ENCODE results near the gene NUBP2.
A peak's percentile ranks its signal among the peaks of the same experiment; 100 is the strongest.

Gene NUBP2

DNA sequence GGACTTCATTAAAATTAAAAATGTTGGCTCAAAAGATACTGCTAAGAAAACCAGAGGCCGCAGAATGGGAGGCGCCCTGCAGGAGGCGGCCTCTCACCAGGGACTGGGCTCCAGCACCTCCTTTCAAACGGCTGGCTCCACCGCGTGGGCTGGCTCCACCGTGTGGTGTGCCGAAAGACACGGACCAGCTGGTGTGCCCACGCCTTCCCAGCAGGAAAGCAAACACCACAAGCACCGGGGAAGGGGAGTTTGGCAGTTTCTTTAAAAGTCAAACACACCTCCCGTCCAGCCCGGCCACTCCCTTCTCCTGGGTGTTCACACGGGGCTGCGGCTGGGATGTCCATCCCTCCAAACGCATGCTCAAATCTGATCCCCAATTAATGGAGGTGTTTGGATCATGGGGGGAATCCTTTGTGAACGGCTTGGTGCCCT lies 30.0 kb downstream of the NUBP2 start:
- DNase-seq = peak; percentile 67 to 74

DNA sequence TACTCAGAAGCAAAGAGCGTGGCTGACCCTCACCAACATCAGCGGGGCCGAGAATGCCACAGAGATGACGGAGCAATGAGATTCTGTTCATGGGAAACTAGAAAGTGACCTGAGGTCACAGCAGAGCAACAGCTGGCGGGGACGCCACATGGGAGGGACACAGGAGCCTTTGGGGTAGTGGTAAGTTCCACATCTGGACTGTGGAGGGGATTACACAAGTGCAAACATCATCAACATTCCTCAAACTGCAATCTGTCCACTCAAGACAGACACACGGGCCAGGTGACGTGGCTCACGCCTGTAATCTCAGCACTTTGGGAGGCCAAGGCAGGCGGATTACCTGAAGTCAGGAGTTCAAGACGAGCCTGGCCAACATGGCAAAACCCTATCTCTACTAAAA lies 32.7 kb downstream of the NUBP2 start:
- no peak for DNase-seq

DNA sequence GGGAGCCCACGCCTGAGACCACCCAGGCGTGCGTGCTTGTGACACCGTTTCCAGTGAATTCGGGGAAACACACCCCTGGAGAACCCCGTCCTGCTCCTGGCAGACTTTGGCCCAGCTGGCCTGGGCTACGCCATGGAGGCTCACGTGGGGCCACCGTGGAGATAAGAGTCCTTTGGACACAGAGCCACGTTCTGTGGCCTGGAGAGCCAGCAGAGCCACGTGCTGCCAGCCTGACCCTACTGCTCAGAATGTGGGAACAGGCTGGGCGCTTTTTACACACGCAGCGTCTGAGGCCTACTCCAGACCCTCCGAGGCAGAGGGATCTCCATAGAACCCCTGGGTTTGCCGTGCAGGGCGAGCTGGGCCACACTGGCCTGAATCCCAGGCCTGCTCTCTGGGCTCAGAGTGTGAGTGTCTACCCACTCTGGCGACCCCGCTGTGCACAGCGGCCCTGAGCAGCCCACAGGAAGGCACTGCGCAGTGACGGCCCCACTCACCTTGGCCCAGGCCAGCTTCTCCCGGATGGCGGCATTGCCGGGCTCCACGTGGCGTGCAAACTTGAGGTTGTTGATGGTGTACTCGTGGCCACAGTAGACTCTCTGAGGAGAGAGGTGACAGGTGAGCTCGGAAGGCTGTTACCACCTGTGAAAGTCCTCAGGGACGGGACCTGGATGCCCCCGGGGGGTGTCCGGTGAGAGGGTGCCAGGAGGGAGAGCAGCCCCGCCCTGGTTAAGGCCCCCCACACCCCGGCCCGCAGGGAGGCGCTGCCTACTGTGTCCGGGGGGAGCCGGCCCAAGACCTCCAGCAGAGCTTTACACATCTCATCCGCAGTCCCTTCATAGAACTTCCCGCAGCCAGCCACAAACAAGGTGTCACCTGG lies 33.9 kb downstream of the NUBP2 start:
- DNase-seq = no peak

DNA sequence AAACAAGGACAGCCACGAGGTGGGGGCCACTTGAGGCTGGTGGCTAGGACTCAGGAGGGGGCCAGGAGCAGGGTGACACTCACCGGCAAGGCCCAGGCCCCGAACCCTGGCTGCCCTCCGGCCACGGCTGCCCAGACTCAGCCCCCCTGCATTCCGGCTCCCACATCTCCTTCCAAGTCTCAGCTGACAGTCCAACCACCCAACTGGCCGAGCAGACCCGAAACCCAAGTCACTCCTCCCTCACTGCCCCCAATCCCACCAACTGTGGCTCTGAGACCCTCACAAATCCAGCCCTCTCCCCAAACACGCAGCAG lies 34.5 kb downstream of the NUBP2 start:
- DNase-seq = no peak

DNA sequence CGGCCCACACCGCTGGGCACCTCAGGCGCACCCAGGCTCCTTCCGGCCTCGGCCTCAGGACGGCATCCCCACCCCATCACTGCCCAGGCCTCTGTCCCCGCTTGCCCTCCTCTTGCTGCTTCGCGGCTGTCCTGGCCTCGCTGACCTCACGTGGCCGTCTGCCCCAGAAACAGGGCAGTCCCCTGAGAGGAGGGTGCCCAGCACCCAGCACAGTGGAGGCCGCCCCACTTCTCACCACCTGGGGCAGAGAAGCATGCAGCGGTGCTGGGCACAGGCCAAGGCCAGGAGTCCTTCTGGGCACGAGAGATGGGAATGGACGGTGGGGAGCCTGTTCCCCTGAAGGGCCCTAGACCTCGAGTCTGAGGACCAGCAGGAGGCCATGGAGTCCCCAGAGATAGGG lies 35.0 kb downstream of the NUBP2 start:
- no peak for DNase-seq

DNA sequence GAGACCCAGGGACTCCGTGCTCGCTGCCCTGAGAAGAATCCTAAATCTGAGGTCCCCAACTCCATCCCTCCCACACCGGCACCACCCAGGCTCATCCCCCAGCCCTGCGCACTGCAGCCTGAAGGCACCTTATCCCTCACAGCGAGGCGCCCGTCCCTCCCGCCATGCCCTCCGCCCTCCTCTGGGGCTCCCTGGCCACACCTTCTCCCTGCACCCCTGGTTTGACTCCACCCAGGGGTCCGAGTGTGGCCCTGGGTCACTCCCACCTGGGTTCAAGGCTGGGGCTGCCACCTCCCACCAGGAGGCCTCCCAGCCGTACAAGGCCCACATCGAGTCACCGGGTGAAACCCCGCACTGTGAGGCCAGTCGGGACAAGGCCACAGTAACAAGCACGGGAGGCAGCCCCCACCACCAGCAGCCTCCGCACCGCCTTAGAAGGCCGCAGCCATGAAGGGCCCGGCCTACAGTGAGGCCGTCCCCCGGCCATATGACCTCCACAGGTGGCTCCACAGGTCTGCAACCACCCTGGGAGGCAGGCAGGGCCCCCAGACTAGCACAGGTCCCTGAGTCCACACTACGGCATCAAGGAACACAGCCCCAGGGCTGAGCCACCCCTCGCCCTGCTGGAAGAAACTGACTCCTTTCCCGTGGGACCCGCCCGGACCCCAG lies 35.6 kb downstream of the NUBP2 start:
- DNase-seq = no peak

DNA sequence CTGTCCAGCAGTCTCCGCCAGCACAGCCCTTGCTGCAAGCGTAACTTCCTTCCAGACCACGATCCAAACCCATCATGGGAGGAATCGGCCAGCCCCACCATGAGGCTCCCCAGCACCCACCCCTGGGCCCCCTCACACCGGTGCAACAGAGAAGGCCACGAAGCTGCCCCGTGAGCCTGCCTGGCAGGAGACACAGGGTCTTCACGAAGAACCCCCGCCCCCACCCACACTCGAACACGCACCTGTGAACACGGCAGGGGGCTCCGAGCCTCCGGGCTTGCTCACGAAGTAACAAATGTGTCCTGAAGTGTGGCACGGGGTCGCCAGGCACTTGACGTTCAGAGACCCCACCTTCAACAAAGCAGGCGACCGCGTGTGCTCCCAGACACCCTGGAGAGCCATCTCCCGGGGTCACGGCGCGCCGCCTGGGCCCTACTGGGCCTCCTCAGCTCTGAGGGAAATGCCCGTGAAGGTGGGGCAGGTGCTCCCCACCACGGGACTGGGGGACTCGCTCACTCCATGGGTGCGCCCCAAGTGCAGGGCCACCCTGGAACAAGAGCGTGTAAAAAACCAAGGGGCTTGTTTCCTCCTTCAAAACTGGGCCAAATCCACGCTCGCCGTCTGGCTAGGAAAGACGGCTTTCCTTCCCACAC lies 36.2 kb downstream of the NUBP2 start:
- DNase-seq = no peak

DNA sequence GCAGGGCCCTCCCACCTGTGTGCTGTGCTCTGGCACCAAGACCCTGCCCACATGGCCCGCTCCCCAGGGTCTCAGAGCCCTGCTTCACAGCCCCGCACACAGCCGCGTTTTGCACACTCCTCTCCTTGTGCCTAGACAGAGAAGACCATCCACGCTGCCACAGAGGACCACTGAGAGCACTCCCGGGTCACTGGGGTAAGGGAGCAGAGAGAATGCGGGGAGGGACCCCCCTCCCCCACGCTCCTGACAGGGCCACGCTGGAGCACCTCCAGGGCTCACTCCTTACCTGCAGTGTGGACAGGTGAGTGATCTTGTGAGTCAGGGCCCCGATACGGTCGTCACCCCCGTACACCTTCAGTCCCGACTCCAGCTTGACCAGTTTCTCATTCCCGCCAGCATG lies 36.9 kb downstream of the NUBP2 start:
- DNase-seq = no peak

DNA sequence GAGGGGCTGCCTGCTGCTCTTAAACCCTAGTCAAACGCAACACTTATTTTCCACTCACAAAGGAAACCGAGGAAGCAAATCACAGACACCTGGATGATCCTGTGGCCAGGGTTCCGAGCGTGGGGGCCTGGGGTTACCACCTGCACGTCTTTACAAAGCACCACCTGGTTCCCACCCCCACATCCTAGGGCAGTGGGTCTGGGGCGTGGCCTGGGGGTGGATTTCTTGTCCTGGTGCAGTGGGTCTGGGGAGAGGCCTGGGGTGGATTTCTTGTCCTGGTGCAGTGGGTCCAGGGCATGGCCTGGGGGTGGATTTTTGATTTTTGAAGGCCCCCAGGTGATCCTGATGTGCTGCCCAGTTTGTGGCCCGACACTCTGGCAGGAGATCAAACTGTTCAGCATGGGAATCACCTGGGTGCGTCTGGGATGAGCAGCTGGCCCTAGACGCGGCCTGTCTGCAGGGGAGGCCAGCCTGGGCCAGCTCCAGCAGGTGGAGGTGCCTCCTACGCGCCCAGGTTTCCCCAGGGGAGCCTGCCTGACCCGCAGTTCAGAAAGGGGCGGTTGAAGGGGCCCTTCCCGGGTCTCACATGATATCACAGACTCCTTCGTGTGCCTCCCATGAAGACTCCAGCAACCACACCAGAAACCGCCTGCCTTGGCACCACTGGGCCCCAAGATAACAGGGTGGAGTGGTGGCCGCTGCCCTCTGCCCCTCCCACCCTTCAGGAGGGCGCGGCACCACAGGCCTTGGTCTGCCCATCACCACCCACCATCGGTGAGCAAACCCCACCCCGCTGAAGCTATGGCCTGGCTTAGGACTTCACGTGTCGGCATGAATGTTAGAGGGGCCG lies 37.6 kb downstream of the NUBP2 start:
- no peak for DNase-seq

DNA sequence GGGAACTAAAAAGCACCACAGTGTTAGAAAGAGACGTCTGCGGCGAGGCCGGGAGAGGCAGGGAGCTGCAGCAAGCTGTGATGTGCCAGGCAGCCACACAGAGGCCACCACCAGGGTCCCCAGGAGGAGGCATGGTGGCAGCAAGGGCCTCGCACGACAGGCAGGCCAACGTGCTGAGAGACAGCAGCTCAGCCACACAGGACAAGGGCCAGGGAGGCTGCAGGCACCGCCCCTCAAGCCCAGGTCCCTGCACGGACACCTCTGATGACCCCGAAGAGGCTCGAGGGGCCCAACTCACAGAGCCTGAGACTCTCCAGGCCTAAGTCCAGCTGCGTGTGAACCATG lies 38.2 kb downstream of the NUBP2 start:
- DNase-seq = no peak

DNA sequence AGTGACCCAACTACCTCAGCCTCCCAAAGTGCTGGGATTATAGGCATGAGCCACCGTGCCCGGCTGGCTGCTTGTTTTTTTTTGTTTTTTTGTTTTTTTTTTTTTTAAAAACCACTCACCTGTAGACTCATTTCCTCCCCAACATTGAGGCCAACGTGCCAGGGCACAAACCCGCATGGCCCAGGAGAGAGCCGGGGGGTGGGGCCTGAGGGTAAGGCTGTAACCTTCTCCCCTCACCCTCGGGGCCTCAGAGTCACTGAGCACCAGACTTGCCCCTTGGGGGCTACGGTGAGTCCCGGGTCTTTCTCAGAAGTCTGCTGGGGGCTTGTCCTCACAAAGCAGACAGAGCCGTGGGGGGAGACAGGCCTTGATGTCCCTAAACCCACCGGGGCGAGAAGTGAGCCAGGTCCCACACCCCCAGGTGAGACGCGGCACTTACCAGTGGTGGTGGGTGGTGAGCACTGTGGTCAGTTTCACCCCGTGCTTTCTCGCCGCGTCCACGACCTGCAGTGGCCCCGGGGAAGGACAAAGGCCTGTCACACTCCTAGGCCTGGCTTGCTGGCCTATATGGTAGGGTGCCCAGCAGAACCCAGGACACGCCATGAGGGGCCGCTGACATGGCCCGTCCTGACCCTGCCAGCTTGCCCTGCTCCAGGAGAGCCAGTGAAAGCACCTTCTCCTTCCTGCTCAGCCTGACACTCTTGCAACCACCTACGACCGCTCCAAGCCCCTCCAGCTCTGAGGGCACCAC lies 39.3 kb downstream of the NUBP2 start:
- no peak for DNase-seq

DNA sequence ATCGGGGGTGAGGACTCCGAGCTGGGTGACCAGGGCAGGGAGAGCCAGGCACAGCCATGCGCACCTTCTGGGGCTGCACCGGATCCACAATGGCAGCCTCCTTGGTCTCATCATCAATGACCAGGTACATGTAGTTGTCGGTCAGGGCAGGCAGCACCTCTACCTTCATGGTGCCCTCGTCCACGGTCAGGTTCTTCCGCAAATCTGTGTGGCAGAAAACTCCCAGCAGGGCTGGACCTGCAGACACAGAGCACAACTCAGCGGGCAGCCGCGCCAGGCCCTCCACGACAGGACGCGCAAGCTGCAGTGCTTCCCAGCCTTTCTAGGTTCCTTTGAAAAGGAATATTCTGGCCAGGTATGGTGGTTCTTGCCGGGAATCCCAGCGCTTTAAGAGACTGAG lies 40.0 kb downstream of the NUBP2 start:
- DNase-seq = no peak

DNA sequence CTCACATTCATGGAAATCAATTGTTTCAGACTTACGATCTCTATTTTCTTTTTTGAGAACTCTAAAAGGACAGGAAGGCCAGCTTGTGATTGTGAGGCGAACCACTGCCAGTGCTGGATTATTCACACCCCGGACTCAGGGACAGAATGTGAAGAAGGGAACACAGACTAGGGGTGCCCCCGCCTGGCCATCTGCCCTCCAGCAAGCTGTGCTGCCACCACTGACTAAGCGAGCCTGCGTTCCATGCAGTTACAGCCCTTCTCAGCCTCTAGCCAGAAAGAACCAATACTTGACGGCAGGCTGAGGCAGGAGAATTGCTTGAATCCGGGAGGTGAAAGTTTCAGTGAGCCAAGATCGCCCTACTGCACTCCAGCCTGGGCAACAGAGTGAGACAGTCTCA lies 41.1 kb downstream of the NUBP2 start:
- peak in 1 of 2 experiments; percentile 9 for DNase-seq

DNA sequence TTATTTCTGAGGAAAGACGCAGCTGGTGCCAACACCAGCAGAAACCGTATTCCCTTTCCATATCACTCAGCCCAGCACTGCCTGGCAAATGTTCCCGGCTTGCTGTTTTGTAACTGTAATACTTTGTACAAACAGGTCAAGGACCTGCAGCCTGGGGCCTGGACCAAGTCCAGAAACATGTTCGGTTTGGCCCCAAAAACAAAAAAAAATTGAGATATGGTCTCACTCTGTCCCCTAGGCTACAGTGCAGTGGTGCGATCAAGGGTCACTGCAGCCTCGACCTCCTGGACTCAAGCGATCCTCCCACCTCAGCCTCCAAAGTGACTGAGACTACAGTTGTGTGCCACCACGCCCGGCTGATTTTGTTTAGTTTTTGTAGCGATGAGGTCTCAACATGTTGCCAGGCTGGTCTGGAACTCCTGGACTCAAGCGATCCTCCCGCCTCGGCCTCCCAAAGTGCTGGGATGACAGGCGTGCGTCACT lies 42.7 kb downstream of the NUBP2 start:
- DNase-seq = no peak

DNA sequence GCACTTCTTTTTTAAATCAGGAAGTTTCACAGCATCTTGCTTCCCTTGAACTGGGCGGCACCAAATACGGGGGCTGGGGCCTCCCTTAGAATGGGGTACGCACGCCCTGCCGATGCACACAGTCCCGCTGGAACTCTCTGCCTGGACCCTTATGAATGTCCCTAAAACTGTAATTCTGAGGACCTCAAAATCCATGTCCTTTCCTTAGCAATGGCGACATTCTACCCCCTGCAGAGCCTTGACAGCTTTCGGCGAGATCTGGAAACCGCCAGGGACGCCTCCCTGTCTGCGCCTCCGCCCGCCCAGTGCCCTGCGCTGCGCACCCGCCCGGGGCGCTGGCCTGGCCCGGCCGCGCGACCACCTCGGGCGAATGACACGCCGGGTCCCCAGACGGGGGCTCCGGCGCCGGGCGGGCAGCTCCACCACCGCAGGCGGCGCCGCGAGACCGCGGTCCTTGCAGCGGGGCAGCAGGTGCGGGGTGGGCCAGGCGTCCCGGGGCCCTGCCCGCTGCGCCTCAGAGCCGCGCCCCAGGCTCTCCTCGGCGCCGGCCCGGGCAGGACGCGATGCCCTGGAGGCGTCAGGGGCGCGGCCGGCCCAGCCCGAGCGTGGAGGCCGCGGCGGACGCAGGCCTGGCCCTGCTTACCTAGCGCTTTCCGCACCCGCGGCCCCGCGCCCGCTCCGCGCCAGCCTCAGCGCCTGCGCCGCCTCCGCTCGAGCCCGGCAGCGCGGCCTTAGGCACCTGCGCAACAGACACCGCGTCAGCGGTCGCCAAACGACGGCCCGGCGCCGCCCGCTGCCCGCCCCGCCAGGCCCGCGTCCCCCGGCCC lies 43.3 kb downstream of the NUBP2 start:
- DNase-seq = peak; percentile 66 to 68

DNA sequence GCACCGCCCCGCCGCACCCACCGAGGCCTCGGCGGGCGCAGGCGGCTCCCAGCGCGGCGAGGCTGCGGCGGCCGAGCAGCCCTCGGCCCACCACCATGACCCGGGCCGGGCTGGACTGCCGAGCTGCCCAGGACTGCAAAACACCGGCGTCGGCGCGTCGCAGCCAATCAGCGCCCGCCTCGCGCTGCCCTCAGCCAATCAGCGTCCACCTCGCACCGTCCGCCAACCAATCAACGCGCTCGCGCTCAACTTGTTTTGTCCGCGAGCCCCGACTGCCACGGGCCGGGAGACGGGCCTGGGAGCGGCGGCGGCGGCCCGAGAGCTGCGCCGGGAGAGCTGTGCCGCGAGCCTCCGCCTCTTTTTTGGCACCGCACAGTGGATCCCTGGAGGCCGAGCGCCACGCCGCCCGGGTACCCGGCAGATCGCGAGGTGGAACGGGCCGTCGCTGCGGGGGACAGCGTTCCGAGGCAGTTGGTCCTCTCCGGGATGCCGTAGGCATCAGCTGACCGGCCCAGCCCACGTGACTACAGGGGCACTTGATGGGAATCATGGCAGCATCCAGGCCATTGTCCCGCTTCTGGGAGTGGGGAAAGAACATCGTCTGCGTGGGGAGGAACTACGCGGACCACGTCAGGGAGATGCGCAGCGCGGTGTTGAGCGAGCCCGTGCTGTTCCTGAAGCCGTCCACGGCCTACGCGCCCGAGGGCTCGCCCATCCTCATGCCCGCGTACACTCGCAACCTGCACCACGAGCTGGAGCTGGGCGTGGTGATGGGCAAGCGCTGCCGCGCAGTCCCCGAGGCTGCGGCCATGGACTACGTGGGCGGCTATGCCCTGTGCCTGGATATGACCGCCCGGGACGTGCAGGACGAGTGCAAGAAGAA lies 44.2 kb downstream of the NUBP2 start, which contains the start of the genes FAHD1 and HAGH:
Gene FAHD1 (plus strand): TSS at position 516 of the 883 bp plus-strand sequence. CDS start 33 bp downstream, at position 549.
Gene HAGH (minus strand): TSS at position 135 of the 883 bp plus-strand sequence. CDS start 38 bp downstream, at position 97.
- DNase-seq = peak; percentile 89 to 92

DNA sequence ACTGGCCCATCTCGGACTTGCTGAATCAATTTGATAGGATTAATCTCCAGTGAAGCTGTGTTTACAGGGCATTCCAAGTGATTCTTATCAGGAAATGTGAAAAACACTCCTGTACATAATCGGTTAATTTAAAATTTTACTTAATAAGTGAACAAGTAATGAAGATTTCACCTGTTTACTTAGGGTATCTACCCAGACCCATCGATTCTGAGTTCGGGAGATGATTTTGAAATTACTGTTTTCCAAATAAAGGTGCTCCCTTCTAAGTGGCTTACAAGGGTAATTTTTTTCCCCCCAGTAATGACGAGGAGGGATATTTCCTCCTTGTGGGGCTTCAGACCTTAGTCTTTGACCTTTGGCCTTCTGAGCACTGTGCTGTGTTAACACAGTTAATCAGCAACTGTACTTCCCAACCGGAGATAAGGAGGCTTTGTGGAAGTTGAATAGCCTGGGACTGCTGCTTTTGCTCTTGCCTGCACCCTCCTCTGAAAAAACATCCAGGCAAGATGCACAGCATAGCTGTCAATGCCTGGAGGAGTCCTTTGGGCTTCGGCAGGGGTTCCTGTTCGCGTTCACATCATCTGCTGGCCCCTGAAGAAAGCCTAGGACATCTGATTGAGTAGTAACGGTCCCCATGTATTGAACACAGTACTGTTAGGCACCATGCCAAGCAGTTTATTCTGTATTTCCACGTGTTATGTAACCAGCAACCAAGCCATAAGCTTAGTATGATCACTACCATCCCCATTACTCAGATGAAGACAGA lies 46.1 kb downstream of the NUBP2 start:
- DNase-seq = no peak

DNA sequence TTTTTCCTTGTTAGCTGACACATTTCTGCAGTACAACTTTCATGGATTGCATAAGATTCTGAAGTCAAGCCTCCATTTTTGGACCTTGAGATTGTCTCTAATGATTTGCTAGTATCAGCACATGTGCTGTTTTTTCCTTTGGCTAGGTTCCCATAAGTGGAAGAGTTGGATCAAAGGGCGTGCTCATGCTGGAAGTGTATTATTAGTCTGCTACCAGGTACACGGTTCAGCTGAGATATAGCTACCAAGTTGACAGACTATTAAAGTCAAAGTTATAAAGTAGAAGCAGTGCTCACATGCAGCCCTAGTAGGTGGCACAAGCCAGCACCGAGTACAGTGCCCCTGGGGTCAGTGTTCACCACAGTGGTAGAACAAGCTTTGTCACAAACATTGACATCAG lies 47.5 kb downstream of the NUBP2 start:
- no peak for DNase-seq

Measured in activated CD4-positive, alpha-beta T cell treated with anti-CD3 and anti-CD28 coated beads, Interleukin-2, amount 50 U/mL, for 48 hours (primary cell).